Measurements from ENCODE around the gene TRIM58.
A peak's percentile ranks its signal among the peaks of the same experiment; 100 is the strongest.

Gene TRIM58

DNA sequence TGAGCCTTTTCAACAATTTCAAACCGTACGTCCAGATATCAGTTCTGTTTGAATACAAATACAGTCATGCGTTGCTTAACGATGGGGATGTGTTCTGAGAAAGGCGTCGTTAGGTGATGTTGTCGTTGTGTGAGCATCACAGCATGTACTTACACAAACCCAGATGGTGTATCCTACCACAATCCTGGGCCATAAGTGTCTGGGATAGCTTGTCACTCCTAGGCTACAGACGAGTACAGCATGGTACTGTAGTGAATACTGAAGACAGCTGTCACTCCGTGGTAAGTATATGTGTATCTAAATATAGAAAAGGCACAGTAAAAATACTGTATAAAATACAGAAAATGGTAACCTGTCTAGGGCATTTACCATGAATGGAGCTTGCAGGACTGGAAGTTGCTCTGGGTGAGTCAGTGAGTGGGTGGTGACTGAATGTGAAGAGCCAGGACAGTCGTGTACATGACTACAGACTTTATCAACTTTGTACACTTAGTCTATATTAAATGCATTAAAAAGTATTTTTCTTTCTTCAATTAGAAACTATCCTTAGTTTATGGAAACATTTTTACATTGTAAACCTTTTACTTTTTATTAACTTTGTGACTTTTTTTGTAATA is 27.9 kb downstream of the TRIM58 start:
- DNase-seq, result no peak

DNA sequence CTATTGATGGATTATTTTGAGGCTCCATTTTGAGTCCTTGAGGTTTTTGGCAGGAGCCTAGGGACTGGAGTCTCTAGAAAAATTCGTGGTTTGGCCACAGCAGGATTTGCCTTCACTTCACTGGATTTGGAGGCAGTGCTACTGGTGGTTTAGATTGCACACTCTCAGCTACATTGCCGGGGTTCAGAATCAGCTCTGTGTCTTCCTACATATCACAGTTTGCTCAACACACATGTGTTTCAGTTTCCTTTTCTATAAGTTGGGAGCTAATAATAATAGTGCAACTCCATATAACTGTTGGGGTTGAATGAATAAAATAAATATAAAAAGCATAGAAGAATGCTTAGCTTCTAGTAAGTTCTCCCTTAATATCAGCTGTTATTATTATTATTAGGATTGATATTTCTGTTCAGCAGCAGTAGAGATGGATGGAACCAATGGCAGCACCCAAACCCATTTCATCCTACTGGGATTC is 38.2 kb downstream of the TRIM58 start, which contains the start of gene OR2W3:
Gene OR2W3, plus strand, starts transcription at position 425 of the 475 bp plus-strand sequence. Its CDS starts 0 bp downstream, at position 425.
- no peak for DNase-seq

DNA sequence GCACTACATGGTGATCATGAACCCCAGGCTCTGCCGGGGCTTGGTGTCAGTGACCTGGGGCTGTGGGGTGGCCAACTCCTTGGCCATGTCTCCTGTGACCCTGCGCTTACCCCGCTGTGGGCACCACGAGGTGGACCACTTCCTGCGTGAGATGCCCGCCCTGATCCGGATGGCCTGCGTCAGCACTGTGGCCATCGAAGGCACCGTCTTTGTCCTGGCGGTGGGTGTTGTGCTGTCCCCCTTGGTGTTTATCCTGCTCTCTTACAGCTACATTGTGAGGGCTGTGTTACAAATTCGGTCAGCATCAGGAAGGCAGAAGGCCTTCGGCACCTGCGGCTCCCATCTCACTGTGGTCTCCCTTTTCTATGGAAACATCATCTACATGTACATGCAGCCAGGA is 39.0 kb downstream of the TRIM58 start:
- no peak for DNase-seq

GRCh38 chr1:247904122-247904521 is 47.1 kb downstream of the TRIM58 start:
- no peak for DNase-seq

GRCh38 chr1:247905181-247905580 is 48.2 kb downstream of the TRIM58 start:
- no peak for DNase-seq

DNA sequence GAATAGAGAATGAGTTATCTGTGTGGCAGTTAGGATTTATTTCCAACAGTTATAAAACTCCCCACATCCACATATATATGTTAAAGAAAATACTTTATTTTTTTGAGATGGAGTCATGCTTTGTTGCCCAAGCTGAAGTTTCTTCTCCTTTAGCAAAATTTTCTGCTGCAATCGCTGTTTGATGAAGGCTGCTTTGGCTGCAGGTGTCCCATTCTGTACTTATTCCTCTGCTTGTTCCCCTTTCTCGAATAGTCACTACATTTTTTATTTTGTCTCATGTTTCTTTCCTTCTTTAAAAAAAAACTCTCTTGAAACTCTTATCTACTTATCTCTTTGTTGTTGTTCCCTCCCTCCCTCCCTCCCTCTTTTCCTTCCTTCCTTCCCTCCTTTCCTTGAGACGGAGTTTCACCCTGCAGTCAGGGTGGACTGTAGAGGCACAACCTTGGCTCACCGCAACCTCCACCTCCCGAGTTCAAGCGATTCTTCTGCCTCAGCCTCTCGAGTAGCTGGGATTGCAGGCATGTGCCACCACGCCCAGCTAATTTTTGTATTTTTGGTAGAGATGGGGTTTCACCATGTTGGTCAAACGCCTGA is 49.0 kb downstream of the TRIM58 start:
- no peak for DNase-seq

GRCh38 chr1:247906504-247907047 is 49.6 kb downstream of the TRIM58 start:
- DNase-seq, result peak in 1 of 5 donors; percentile 10

DNA sequence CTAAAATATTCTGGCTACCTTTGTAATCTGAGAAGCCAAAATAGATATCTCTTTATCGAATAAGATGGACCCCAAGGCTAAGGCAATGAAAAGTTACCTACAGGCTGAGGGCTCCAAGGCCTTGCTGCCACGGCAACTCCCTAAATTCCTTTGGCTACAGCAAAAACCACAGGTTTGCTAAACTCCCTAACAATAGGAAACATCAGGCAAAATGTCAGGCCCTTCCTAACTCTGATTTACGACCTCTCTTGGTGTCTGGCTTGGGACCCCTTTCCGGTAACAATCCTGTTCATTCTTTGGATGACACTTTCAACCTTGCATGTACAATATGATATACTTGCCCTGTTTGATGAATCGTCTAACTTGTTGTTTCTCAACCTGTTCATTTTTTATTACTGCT is 51.8 kb downstream of the TRIM58 start:
- DNase-seq, result no peak

- DNase-seq, result no peak
Observed at GRCh38 chr1:247913786-247914185, 56.8 kb downstream of the TRIM58 start.

GRCh38 chr1:247914941-247915662 is 58.1 kb downstream of the TRIM58 start:
- no peak for DNase-seq

DNA sequence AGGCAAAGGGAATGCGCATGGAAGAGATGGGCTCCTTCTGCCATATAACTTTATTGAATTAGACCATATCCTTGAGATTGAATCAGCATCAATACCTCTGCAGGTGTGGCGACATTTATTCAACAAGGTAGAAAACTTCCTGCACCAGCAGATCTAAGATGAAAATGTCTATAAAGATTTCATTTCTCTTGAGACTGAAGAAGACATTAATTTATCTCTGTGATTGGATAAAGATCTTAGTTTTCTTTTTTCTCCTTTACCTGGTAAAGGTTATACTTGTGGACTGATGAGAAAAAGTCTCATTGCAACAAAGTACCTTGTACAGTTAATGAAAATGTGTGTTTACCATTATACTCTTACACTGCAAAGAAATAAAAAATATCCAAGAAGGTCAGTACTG is 63.0 kb downstream of the TRIM58 start, which contains the start of gene OR2T8:
Gene OR2T8, plus strand, starts transcription at position 301 of the 400 bp plus-strand sequence. CDS start 766 bp downstream, outside the sequence.
- DNase-seq, result no peak

DNA sequence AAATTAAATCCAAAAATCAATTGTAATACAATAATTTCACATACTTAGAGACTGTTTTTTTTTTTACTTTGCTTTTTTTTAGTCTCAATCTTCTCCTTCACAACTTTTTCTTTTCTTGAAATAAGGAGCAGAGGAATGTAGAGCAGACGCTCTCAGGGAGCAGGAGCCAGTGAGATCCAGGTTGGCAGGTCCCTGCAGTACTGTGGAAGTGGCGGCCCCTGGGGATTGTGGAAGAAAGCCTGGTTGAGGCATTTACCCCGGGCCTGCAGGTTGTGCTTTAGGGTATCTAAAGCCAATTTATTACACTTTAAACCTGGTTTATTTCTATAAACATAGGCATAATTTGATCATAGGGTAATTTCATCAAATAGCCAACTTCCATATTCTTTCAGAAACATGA is 67.0 kb downstream of the TRIM58 start:
- no peak for DNase-seq

- DNase-seq, result no peak
Observed at GRCh38 chr1:247924868-247925267, 67.9 kb downstream of the TRIM58 start, which contains the start of gene OR2AJ1. Gene OR2AJ1 (plus strand): TSS chr1:247924889. CDS start chr1:247933769, 8,880 bp downstream.
